ENCODE measurements around the gene RASSF3.

GRCh38 chr12:64568298-64568697 lies 42.0 kb upstream of the RASSF3 start:
- TF ChIP-seq CTCF (IDR thresholded peaks at IDR 0.05; ENCODE audit: low read depth, low read length) (no peak), EZH2phosphoT487 (IDR thresholded peaks at IDR 0.05; ENCODE audit: low read depth) (no peak)

Measured in OCI-LY3 (cell line).